ENCODE results near the gene MARS1.

The MARS1 gene

GRCh38 chr12:57458665-57459054, 29.2 kb upstream of the MARS1 start:
- DNase-seq (ENCODE audit: low read depth): no peak

- peak; percentile 78 for DNase-seq (ENCODE audit: low read depth)
These were observed 28.7 kb upstream of the MARS1 start for GRCh38 chr12:57459055-57459749.

GRCh38 chr12:57459750-57460467, 28.0 kb upstream of the MARS1 start, which contains the start of gene GLI1:
GLI1 (plus strand) TSS chr12:57459785; CDS start chr12:57463692, 3,907 bp downstream.
- DNase-seq (ENCODE audit: low read depth): no peak

- DNase-seq (ENCODE audit: low read depth): no peak
These were observed 27.4 kb upstream of the MARS1 start for GRCh38 chr12:57460468-57460784.

GRCh38 chr12:57460841-57461275, 27.0 kb upstream of the MARS1 start:
- DNase-seq (ENCODE audit: low read depth): no peak

- DNase-seq (ENCODE audit: low read depth): no peak
These were observed 26.5 kb upstream of the MARS1 start for GRCh38 chr12:57461276-57461916.

- DNase-seq (ENCODE audit: low read depth): no peak
These were observed 26.0 kb upstream of the MARS1 start for GRCh38 chr12:57461917-57462250.

GRCh38 chr12:57462251-57462911, 25.5 kb upstream of the MARS1 start:
- peak; percentile 76 for DNase-seq (ENCODE audit: low read depth)

GRCh38 chr12:57462912-57463253, 25.0 kb upstream of the MARS1 start:
- no peak for DNase-seq (ENCODE audit: low read depth)

- no peak for DNase-seq (ENCODE audit: low read depth)
These were observed 23.3 kb upstream of the MARS1 start for GRCh38 chr12:57464569-57464968.

GRCh38 chr12:57465030-57465746, 22.7 kb upstream of the MARS1 start:
- DNase-seq (ENCODE audit: low read depth): no peak

GRCh38 chr12:57465747-57466505, 21.9 kb upstream of the MARS1 start:
- DNase-seq (ENCODE audit: low read depth): no peak

GRCh38 chr12:57467212-57467874, 20.5 kb upstream of the MARS1 start:
- no peak for DNase-seq (ENCODE audit: low read depth)

- DNase-seq (ENCODE audit: low read depth): no peak
These were observed 20.0 kb upstream of the MARS1 start for GRCh38 chr12:57467915-57468314.

- no peak for DNase-seq (ENCODE audit: low read depth)
These were observed 18.3 kb upstream of the MARS1 start for GRCh38 chr12:57469296-57470164.

- no peak for DNase-seq (ENCODE audit: low read depth)
These were observed 17.4 kb upstream of the MARS1 start for GRCh38 chr12:57470286-57470969.

GRCh38 chr12:57470970-57471656, 16.8 kb upstream of the MARS1 start:
- no peak for DNase-seq (ENCODE audit: low read depth)

- DNase-seq (ENCODE audit: low read depth): no peak
These were observed 16.2 kb upstream of the MARS1 start for GRCh38 chr12:57471661-57472060.

GRCh38 chr12:57472391-57472790, 15.5 kb upstream of the MARS1 start:
- DNase-seq (ENCODE audit: low read depth): no peak
